WTC11 (cell line): ENCODE measurements around the gene GHR. TPM values are rescaled to one million over a fixed set of nuclear protein-coding genes. Genes with fewer than 3 reads are reported as not detected.

ENCODE experiments used
- ATAC-seq: fragments of 200-7000 bp; cut with Tn5 transposase; 2 replicates; pipeline ENCODE4 v1.10.0; 2021; ENCODE audit warnings: mild to moderate bottlenecking, moderate library complexity
- CTCF ChIA-PET: fragments of 300-600 bp; sonication (Branson Sonifier 250); formaldehyde crosslinking; loops from one replicate; lab custom pipeline; 2021; ENCODE audit warnings: antibody characterized with exemption; lab: Charles Lee
- POLR2A ChIA-PET: fragments of 350-600 bp; sonication (Branson Sonifier 250); formaldehyde crosslinking; loops from one replicate; lab custom pipeline; 2021; ENCODE audit warnings: antibody characterized with exemption; lab: Charles Lee
- DNase-seq: peaks from one replicate; pipeline ENCODE4 v3.0.0; 2021; ENCODE audit warnings: low spot score
- H3K27ac Mint-ChIP-seq: 2 replicates; pipeline ENCODE4 v1.8.0; 2021; ENCODE audit warnings: mixed read lengths
- H3K27me3 Mint-ChIP-seq: 2 replicates; pipeline ENCODE4 v1.8.0; 2021; ENCODE audit warnings: low read depth, mild to moderate bottlenecking, moderate library complexity, mixed read lengths
- H3K36me3 Mint-ChIP-seq: 2 replicates; pipeline ENCODE4 v1.8.0; 2021; ENCODE audit warnings: mixed read lengths
- H3K4me1 Mint-ChIP-seq: 2 replicates; pipeline ENCODE4 v1.8.0; 2022; ENCODE audit warnings: mixed read lengths
- H3K4me3 Mint-ChIP-seq: 2 replicates; pipeline ENCODE4 v1.8.0; 2021; ENCODE audit warnings: mild to moderate bottlenecking, moderate library complexity, mixed read lengths
- H3K9me3 Mint-ChIP-seq: 2 replicates; pipeline ENCODE4 v1.8.0; 2021; ENCODE audit warnings: mixed read lengths
- ATF6 ChIP-seq: sonication (generic); formaldehyde crosslinking; IDR thresholded peaks from 2 replicates; pipeline ENCODE4 v1.8.1; 2023; ENCODE audit warnings: mild to moderate bottlenecking, missing genetic modification reagents
- E2F4 ChIP-seq: sonication (generic); formaldehyde crosslinking; IDR thresholded peaks from 2 replicates; pipeline ENCODE4 v1.8.1; 2022; ENCODE audit warnings: low read depth, mild to moderate bottlenecking, moderate library complexity, missing genetic modification reagents, borderline replicate concordance
- EMX1 ChIP-seq: fragments of 250-450 bp; sonication (Bioruptor Pico); IDR thresholded peaks from 2 replicates; pipeline ENCODE4 v1.8.0; 2021; ENCODE audit warnings: mild to moderate bottlenecking
- FOXJ3 ChIP-seq: sonication (generic); formaldehyde crosslinking; IDR thresholded peaks from 2 replicates; pipeline ENCODE4 v1.9.0; 2021; ENCODE audit warnings: missing genetic modification reagents, mild to moderate bottlenecking, borderline replicate concordance
- GTF2I ChIP-seq: fragments of 250-450 bp; sonication (Bioruptor Pico); conservative IDR thresholded peaks from 2 replicates; pipeline ENCODE4 v1.4.0; 2021; ENCODE audit warnings: mild to moderate bottlenecking
- NFYB ChIP-seq: sonication (generic); formaldehyde crosslinking; conservative IDR thresholded peaks from 2 replicates; pipeline ENCODE4 v1.8.0; 2022; ENCODE audit warnings: low read depth, missing genetic modification reagents
- NR2C2 ChIP-seq: sonication (generic); formaldehyde crosslinking; IDR thresholded peaks from 2 replicates; pipeline ENCODE4 v1.8.0; 2022; ENCODE audit warnings: mild to moderate bottlenecking, missing genetic modification reagents
- STAT6 ChIP-seq: sonication (generic); formaldehyde crosslinking; conservative IDR thresholded peaks from 2 replicates; pipeline ENCODE4 v1.8.1; 2023; ENCODE audit warnings: mild to moderate bottlenecking, low read depth, missing genetic modification reagents, moderate library complexity
- TEAD1 ChIP-seq: sonication (generic); formaldehyde crosslinking; IDR thresholded peaks from 2 replicates; pipeline ENCODE4 v1.8.0; 2022; ENCODE audit warnings: mild to moderate bottlenecking, missing genetic modification reagents
- TP53 ChIP-seq: sonication (generic); formaldehyde crosslinking; IDR thresholded peaks from 2 replicates; pipeline ENCODE4 v1.8.1; 2023; ENCODE audit warnings: mild to moderate bottlenecking, missing genetic modification reagents
- ZNF423 ChIP-seq: fragments of 250-450 bp; sonication (Bioruptor Pico); IDR thresholded peaks from 2 replicates; pipeline ENCODE4 v2.1.2; 2022; ENCODE audit warnings: mild to moderate bottlenecking, moderate library complexity
- total RNA-seq: library from RNA; stranded (reverse); gene quantifications from 3 replicates; pipeline ENCODE4 v1.2.3, GENCODE V29; 2021
- TF ChIP-seq, protein P1 (sequence below): sonication (generic); formaldehyde crosslinking; IDR thresholded peaks from 2 replicates; pipeline ENCODE4 v1.8.0; 2022; ENCODE audit warnings: missing genetic modification reagents
- TF ChIP-seq, protein P2 (sequence below): fragments of 200-600 bp; IDR thresholded peaks from 2 replicates; pipeline ENCODE4 v1.8.0; 2022; ENCODE audit warnings: antibody characterized with exemption
- TF ChIP-seq, protein P3 (sequence below): sonication (generic); formaldehyde crosslinking; IDR thresholded peaks from 2 replicates; pipeline ENCODE4 v1.8.1; 2022; ENCODE audit warnings: mild to moderate bottlenecking, moderate library complexity, missing genetic modification reagents
- TF ChIP-seq, protein P4 (sequence below): fragments of 250-450 bp; sonication (Bioruptor Pico); IDR thresholded peaks from 2 replicates; pipeline ENCODE4 v2.1.2; 2022; ENCODE audit warnings: mild to moderate bottlenecking, moderate library complexity
- TF ChIP-seq, protein P5 (sequence below): sonication (generic); formaldehyde crosslinking; IDR thresholded peaks from 2 replicates; pipeline ENCODE4 v1.8.0; 2023; ENCODE audit warnings: mild to moderate bottlenecking, missing genetic modification reagents

GHR gene
- total RNA-seq, 1 experiment from 2014 or later: 0.57 TPM

DNA sequence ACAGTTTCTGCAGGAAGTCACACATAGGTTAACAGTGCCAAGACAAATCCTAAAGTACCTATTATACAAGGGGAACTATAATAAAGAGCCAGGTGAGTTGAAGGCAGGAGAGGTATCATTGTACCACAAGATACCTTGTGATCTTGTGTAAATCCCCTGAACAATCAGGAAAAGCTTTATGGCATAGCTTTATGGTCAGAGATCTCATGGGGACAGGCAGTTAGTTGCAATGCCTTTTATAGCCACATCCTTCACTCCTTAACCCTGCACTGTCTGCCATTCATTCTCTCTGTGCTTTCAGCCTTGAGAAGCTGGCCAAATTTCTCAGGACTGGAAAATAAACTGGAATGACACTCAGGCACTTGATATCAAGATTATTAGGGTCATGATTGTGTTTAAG, 97.0 kb downstream of the GHR start (continued):
- TF ChIP-seq, protein P1, sequence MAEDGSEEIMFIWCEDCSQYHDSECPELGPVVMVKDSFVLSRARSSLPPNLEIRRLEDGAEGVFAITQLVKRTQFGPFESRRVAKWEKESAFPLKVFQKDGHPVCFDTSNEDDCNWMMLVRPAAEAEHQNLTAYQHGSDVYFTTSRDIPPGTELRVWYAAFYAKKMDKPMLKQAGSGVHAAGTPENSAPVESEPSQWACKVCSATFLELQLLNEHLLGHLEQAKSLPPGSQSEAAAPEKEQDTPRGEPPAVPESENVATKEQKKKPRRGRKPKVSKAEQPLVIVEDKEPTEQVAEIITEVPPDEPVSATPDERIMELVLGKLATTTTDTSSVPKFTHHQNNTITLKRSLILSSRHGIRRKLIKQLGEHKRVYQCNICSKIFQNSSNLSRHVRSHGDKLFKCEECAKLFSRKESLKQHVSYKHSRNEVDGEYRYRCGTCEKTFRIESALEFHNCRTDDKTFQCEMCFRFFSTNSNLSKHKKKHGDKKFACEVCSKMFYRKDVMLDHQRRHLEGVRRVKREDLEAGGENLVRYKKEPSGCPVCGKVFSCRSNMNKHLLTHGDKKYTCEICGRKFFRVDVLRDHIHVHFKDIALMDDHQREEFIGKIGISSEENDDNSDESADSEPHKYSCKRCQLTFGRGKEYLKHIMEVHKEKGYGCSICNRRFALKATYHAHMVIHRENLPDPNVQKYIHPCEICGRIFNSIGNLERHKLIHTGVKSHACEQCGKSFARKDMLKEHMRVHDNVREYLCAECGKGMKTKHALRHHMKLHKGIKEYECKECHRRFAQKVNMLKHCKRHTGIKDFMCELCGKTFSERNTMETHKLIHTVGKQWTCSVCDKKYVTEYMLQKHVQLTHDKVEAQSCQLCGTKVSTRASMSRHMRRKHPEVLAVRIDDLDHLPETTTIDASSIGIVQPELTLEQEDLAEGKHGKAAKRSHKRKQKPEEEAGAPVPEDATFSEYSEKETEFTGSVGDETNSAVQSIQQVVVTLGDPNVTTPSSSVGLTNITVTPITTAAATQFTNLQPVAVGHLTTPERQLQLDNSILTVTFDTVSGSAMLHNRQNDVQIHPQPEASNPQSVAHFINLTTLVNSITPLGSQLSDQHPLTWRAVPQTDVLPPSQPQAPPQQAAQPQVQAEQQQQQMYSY (CRISPR knock-in tag): no peak
- TF ChIP-seq EMX1 (CRISPR knock-in tag): no peak
- no peak for TF ChIP-seq NFYB (CRISPR knock-in tag)
- TF ChIP-seq, protein P2, sequence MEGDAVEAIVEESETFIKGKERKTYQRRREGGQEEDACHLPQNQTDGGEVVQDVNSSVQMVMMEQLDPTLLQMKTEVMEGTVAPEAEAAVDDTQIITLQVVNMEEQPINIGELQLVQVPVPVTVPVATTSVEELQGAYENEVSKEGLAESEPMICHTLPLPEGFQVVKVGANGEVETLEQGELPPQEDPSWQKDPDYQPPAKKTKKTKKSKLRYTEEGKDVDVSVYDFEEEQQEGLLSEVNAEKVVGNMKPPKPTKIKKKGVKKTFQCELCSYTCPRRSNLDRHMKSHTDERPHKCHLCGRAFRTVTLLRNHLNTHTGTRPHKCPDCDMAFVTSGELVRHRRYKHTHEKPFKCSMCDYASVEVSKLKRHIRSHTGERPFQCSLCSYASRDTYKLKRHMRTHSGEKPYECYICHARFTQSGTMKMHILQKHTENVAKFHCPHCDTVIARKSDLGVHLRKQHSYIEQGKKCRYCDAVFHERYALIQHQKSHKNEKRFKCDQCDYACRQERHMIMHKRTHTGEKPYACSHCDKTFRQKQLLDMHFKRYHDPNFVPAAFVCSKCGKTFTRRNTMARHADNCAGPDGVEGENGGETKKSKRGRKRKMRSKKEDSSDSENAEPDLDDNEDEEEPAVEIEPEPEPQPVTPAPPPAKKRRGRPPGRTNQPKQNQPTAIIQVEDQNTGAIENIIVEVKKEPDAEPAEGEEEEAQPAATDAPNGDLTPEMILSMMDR: no peak
- TF ChIP-seq, protein P3, sequence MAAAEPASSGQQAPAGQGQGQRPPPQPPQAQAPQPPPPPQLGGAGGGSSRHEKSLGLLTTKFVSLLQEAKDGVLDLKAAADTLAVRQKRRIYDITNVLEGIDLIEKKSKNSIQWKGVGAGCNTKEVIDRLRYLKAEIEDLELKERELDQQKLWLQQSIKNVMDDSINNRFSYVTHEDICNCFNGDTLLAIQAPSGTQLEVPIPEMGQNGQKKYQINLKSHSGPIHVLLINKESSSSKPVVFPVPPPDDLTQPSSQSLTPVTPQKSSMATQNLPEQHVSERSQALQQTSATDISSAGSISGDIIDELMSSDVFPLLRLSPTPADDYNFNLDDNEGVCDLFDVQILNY (CRISPR knock-in tag): no peak

DNA sequence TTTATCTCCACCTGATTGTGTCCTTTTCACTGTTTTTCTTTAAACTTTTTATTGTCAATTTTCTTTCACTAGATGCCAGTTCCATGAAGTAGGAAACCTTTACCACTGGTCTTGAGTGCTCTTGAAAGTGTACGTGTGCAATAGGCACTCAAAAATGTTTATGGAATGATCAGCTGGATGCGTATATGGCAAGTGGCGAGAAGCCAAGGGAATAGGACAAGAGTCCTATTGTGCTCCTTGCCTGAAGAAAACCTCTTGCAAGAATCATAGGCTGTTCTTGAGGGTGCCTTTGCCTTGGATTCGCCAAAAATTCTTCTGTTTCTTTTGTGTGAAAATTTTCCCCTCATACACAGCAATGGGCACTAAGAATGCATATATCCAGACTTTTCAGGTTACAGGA, 97.7 kb downstream of the GHR start:
- no peak overlapping the region for H3K27ac Mint-ChIP-seq
- ATAC-seq (no peak), DNase-seq (no peak)
- no peaks in the 10 kb centered on the region; the same call in 1 of the 2 replicates for H3K4me1 Mint-ChIP-seq
- no peaks in the 10 kb centered on the region; the same call in 1 of the 2 replicates for H3K27me3 Mint-ChIP-seq
- POLR2A ChIA-PET: no interaction called here
- no peak overlapping the region for H3K4me3 Mint-ChIP-seq
- peaks cover 15% of the 10 kb centered on the region for H3K36me3 Mint-ChIP-seq
- peaks cover 26% of the 10 kb centered on the region for H3K9me3 Mint-ChIP-seq
- CTCF ChIA-PET: interaction anchor here (1.1 to 1.5 kb wide), 3 partner anchors 63 to 368 kb away, joined by 3 to 6 read pairs (median 3); no protein-coding TSS in a partner anchor
- TF ChIP-seq NR2C2 (no peak), ZNF423 (no peak), TP53 (CRISPR knock-in tag) (no peak), NFYB (CRISPR knock-in tag) (no peak), STAT6 (CRISPR knock-in tag) (no peak), GTF2I (CRISPR knock-in tag) (no peak), ATF6 (CRISPR knock-in tag) (no peak), E2F4 (no peak), TEAD1 (CRISPR knock-in tag) (no peak), FOXJ3 (no peak)
- TF ChIP-seq, protein P2: no peak
- TF ChIP-seq, protein P4, sequence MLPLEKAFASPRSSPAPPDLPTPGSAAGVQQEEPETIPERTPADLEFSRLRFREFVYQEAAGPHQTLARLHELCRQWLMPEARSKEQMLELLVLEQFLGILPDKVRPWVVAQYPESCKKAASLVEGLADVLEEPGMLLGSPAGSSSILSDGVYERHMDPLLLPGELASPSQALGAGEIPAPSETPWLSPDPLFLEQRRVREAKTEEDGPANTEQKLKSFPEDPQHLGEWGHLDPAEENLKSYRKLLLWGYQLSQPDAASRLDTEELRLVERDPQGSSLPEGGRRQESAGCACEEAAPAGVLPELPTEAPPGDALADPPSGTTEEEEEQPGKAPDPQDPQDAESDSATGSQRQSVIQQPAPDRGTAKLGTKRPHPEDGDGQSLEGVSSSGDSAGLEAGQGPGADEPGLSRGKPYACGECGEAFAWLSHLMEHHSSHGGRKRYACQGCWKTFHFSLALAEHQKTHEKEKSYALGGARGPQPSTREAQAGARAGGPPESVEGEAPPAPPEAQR (CRISPR knock-in tag): no peak
- TF ChIP-seq, protein P5, sequence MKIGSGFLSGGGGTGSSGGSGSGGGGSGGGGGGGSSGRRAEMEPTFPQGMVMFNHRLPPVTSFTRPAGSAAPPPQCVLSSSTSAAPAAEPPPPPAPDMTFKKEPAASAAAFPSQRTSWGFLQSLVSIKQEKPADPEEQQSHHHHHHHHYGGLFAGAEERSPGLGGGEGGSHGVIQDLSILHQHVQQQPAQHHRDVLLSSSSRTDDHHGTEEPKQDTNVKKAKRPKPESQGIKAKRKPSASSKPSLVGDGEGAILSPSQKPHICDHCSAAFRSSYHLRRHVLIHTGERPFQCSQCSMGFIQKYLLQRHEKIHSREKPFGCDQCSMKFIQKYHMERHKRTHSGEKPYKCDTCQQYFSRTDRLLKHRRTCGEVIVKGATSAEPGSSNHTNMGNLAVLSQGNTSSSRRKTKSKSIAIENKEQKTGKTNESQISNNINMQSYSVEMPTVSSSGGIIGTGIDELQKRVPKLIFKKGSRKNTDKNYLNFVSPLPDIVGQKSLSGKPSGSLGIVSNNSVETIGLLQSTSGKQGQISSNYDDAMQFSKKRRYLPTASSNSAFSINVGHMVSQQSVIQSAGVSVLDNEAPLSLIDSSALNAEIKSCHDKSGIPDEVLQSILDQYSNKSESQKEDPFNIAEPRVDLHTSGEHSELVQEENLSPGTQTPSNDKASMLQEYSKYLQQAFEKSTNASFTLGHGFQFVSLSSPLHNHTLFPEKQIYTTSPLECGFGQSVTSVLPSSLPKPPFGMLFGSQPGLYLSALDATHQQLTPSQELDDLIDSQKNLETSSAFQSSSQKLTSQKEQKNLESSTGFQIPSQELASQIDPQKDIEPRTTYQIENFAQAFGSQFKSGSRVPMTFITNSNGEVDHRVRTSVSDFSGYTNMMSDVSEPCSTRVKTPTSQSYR (CRISPR knock-in tag): no peak
